ENCODE results near the gene TIAM2.

Gene TIAM2

DNA sequence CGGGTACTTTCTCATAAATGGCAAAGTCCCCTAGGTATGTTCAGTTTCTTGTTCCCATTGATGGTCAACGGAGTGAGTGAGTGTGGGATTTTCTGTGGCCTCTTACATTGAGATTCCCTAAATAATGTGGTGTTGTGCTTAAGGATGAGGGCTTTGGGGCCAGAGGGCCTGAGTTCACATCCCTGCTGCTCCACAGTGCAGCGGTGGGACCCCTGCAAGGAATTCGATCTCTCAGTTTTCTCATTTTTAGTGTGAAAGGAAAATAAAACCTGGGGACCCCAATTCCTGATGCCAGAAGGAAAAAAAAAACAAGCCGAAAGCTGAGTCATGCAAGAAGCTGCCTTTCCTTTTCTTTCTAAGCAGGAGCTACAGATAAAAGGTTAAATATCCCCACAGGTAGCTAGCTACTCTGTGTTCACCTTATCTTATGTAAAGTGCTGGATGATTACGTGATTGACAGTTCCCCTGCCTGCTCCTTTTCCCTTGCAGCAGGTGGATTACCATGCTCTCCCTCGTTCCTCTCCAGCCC lies 148.5 kb downstream of the TIAM2 start:
- H2AFZ ChIP-seq (ENCODE audit: low read length) = no peak overlapping the region
- no peak overlapping the region for H3K9ac ChIP-seq (ENCODE audit: low read length)
- H3F3A ChIP-seq (ENCODE audit: insufficient read depth, low read length) = no peaks in the 10 kb centered on the region
- H3K4me3 ChIP-seq (ENCODE audit: low read depth, low read length, poor library complexity, severe bottlenecking) = no peak overlapping the region
- 0 out of 2 replicates have a peak overlapping the region, but pooled peaks have one; percentile 14 for H3K4me2 ChIP-seq (ENCODE audit: low read length)
- no peaks in the 10 kb centered on the region for H3K9me3 ChIP-seq (ENCODE audit: low read length)
- H4K20me1 ChIP-seq (ENCODE audit: insufficient read depth, low read length) = no peaks in the 10 kb centered on the region
- no peaks in the 10 kb centered on the region for H3K9me2 ChIP-seq (ENCODE audit: low read depth, low read length)
- H3K79me2 ChIP-seq (ENCODE audit: insufficient read depth, low read length) = no peaks in the 10 kb centered on the region
- H3K27ac ChIP-seq (ENCODE audit: low read depth, low read length, poor library complexity, severe bottlenecking) = no peak overlapping the region
- H3K4me1 ChIP-seq (ENCODE audit: insufficient read depth, low read length, severe bottlenecking) = peaks cover 8% of the 10 kb centered on the region
- H3K36me3 ChIP-seq (ENCODE audit: insufficient read depth, low read length) = no peaks in the 10 kb centered on the region
- H3K27me3 ChIP-seq (ENCODE audit: insufficient read depth, low read length) = no peaks in the 10 kb centered on the region; the same call in none of the 2 replicates
- TF ChIP-seq EZH2 (IDR thresholded peaks at IDR 0.05; ENCODE audit: borderline replicate concordance, low read length) (no peak), CTCF (IDR thresholded peaks at IDR 0.05; ENCODE audit: low read length) (no peak)

GRCh38 chr6:155146205-155146604 lies 151.1 kb downstream of the TIAM2 start:
- H3K4me1 ChIP-seq (ENCODE audit: insufficient read depth, low read length, severe bottlenecking) = peaks cover 8% of the 10 kb centered on the region
- no peaks in the 10 kb centered on the region for H3K9me2 ChIP-seq (ENCODE audit: low read depth, low read length)
- H4K20me1 ChIP-seq (ENCODE audit: insufficient read depth, low read length) = no peaks in the 10 kb centered on the region
- H3F3A ChIP-seq (ENCODE audit: insufficient read depth, low read length) = no peaks in the 10 kb centered on the region
- no peak overlapping the region for H3K4me2 ChIP-seq (ENCODE audit: low read length)
- no peak overlapping the region for H3K27ac ChIP-seq (ENCODE audit: low read depth, low read length, poor library complexity, severe bottlenecking)
- no peaks in the 10 kb centered on the region for H3K36me3 ChIP-seq (ENCODE audit: insufficient read depth, low read length)
- no peak overlapping the region for H3K4me3 ChIP-seq (ENCODE audit: low read depth, low read length, poor library complexity, severe bottlenecking)
- no peaks in the 10 kb centered on the region for H3K79me2 ChIP-seq (ENCODE audit: insufficient read depth, low read length)
- H3K9me3 ChIP-seq (ENCODE audit: low read length) = no peaks in the 10 kb centered on the region
- no peak overlapping the region for H3K9ac ChIP-seq (ENCODE audit: low read length)
- H2AFZ ChIP-seq (ENCODE audit: low read length) = no peak overlapping the region
- TF ChIP-seq EZH2 (IDR thresholded peaks at IDR 0.05; ENCODE audit: borderline replicate concordance, low read length) (no peak), CTCF (IDR thresholded peaks at IDR 0.05; ENCODE audit: low read length) (no peak)
- H3K27me3 ChIP-seq (ENCODE audit: insufficient read depth, low read length) = no peaks in the 10 kb centered on the region; the same call in 1 of the 2 replicates

DNA sequence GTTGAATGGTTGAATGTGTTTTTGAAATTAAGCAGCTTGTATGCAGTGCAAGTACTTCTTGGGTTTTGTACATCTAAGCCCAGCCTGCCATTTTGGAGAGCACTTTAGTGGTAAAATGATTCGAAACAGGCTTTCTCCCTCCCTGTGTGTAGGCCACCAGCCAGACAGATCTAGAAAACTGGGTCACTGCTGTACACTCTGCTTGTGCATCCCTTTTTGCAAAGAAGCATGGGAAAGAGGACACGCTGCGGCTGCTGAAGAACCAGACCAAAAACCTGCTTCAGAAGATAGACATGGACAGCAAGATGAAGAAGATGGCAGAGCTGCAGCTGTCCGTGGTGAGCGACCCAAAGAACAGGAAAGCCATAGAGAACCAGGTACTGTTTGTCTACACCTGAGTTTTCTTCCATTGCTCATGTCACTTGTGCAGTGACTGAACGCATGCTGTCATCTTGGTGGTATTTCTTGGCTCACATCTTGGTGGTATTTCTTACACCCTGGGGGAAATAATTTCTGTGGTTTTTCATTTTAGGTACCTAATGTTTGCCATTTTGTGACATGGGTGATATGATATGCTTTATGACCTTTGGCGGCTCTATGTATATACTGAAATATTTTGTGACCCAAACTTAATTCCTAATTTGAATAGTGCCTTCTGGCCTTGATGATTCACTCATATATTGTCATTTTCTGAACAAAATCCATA lies 153.0 kb downstream of the TIAM2 start:
- Histone ChIP-seq H3K27ac (ENCODE audit: low read depth, low read length, poor library complexity, severe bottlenecking) (no peak overlapping the region), H3K4me2 (ENCODE audit: low read length) (no peak overlapping the region), H4K20me1 (ENCODE audit: insufficient read depth, low read length) (no peaks in the 10 kb centered on the region), H3K27me3 (ENCODE audit: insufficient read depth, low read length) (no peaks in the 10 kb centered on the region; the same call in 1 of the 2 replicates), H3K9me3 (ENCODE audit: low read length) (no peaks in the 10 kb centered on the region), H3K36me3 (ENCODE audit: insufficient read depth, low read length) (no peaks in the 10 kb centered on the region), H2AFZ (ENCODE audit: low read length) (no peak overlapping the region), H3K79me2 (ENCODE audit: insufficient read depth, low read length) (no peaks in the 10 kb centered on the region), H3K9ac (ENCODE audit: low read length) (no peak overlapping the region), H3K9me2 (ENCODE audit: low read depth, low read length) (no peaks in the 10 kb centered on the region), H3K4me1 (ENCODE audit: insufficient read depth, low read length, severe bottlenecking) (peaks cover 4% of the 10 kb centered on the region), H3K4me3 (ENCODE audit: low read depth, low read length, poor library complexity, severe bottlenecking) (no peak overlapping the region), H3F3A (ENCODE audit: insufficient read depth, low read length) (no peaks in the 10 kb centered on the region)
- TF ChIP-seq EZH2 (IDR thresholded peaks at IDR 0.05; ENCODE audit: borderline replicate concordance, low read length) (no peak), CTCF (IDR thresholded peaks at IDR 0.05; ENCODE audit: low read length) (no peak)

All from OCI-LY1 (cell line).